Progenitor cell of endocrine pancreas (in vitro differentiated cells): ENCODE data around the gene KRTAP23-1. TPM values are rescaled to one million over a fixed set of nuclear protein-coding genes. Genes with fewer than 3 reads are reported as not detected.

Source experiments
- DNase-seq: peaks from one replicate; pipeline ENCODE4 v3.0.0; 2021; ENCODE audit warnings: low spot score; ENCODE audit not compliant: unreplicated experiment
- H3K27ac Mint-ChIP-seq: 2 replicates; pipeline ENCODE4 v1.8.0; 2021; ENCODE audit warnings: mild to moderate bottlenecking, moderate library complexity, mixed read lengths
- H3K27me3 Mint-ChIP-seq: 2 replicates; pipeline ENCODE4 v1.8.0; 2021; ENCODE audit warnings: mixed read lengths
- H3K36me3 Mint-ChIP-seq: 2 replicates; pipeline ENCODE4 v1.8.0; 2022; ENCODE audit warnings: mixed read lengths; ENCODE audit not compliant: insufficient read depth
- H3K4me1 Mint-ChIP-seq: 2 replicates; pipeline ENCODE4 v1.8.0; 2021; ENCODE audit warnings: low read depth, mixed read lengths
- H3K4me3 Mint-ChIP-seq: 2 replicates; pipeline ENCODE4 v1.8.0; 2021; ENCODE audit warnings: low read depth, mild to moderate bottlenecking, moderate library complexity, mixed read lengths
- H3K9me3 Mint-ChIP-seq: 2 replicates; pipeline ENCODE4 v1.8.0; 2021; ENCODE audit warnings: low read depth, mixed read lengths
- total RNA-seq: library from RNA; stranded (reverse); gene quantifications from 2 replicates; pipeline ENCODE4 v1.2.1, GENCODE V29; 2021
- TF ChIP-seq, protein P1 (sequence below): fragments of 200-600 bp; sonication (generic); IDR thresholded peaks from one replicate; pipeline ENCODE4 v1.5.0; 2021; ENCODE audit warnings: antibody characterized with exemption, mild to moderate bottlenecking; ENCODE audit not compliant: unreplicated experiment

KRTAP23-1 gene
- total RNA-seq, 1 donor from 2014 or later, result not detected

DNA sequence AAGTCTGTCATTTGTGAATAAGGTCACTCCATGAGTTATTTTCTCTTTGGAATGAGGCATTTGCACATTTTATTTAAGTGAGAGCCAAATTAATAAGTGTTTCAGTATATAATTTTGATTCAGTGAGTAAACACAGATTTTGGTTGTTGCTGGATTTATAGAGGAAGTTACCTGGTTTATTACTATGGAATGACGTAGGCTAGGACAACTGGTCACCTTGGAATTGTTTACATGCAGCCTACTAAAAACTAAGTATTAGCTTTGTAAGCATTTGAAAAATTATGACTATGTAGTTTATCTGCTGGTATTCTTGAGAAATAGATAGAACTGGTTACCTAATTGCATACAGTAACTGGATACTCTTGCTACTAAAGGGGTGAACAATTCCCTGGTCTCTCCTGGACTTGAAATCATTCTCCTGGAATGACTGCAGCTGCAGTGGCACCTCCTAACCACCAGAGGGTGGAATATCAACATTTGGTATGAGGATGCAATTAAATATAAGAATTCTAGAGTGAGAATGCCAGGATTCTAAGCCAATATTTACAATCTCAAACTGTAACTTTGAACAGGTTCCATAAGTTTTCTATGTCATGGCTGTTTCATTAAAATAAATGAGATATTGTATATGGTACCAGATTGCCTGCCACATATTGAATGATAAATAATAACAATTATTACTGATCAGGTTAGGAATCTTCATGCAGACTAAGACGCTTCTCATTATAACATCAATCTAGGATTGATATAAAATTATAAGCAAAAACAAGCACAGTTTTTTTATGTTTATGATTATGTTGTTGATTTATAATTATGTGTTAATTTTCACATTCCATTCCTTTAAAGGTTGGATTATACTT lies 7.5 kb downstream of the KRTAP23-1 start:
- TF ChIP-seq, protein P1, sequence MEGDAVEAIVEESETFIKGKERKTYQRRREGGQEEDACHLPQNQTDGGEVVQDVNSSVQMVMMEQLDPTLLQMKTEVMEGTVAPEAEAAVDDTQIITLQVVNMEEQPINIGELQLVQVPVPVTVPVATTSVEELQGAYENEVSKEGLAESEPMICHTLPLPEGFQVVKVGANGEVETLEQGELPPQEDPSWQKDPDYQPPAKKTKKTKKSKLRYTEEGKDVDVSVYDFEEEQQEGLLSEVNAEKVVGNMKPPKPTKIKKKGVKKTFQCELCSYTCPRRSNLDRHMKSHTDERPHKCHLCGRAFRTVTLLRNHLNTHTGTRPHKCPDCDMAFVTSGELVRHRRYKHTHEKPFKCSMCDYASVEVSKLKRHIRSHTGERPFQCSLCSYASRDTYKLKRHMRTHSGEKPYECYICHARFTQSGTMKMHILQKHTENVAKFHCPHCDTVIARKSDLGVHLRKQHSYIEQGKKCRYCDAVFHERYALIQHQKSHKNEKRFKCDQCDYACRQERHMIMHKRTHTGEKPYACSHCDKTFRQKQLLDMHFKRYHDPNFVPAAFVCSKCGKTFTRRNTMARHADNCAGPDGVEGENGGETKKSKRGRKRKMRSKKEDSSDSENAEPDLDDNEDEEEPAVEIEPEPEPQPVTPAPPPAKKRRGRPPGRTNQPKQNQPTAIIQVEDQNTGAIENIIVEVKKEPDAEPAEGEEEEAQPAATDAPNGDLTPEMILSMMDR, result peak; percentile 96
- Mint-ChIP-seq H3K4me3 (no peak overlapping the region), H3K27me3 (no peaks in the 10 kb centered on the region), H3K27ac (no peak overlapping the region), H3K9me3 (peaks cover 4% of the 10 kb centered on the region), H3K4me1 (no peaks in the 10 kb centered on the region), H3K36me3 (peaks cover 3% of the 10 kb centered on the region)
- DNase-seq, result peak; percentile 34

DNA sequence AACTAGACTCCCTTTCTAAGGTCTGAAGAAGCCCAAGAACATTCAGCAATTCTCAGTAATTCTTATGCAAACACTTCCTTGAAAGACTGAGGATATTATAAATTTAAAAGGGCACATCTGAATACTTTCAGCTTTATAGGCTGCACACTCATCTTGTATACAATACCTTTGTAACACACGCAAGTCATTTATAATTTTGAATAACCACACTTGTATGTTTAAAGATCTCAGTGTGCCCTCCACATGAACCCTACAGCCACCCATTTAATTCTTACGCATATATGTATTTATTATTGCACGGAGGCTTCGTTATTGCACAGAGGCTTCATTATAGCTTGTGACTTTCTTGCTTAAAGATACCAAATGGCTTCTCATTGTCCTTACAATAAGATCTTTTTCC lies 9.7 kb downstream of the KRTAP23-1 start:
- TF ChIP-seq, protein P1, result no peak
- H3K9me3 Mint-ChIP-seq, result no peaks in the 10 kb centered on the region
- H3K4me1 Mint-ChIP-seq, result no peaks in the 10 kb centered on the region
- no peak overlapping the region for H3K27ac Mint-ChIP-seq
- H3K27me3 Mint-ChIP-seq, result no peaks in the 10 kb centered on the region
- DNase-seq, result no peak
- H3K36me3 Mint-ChIP-seq, result no peaks in the 10 kb centered on the region
- no peak overlapping the region for H3K4me3 Mint-ChIP-seq

DNA sequence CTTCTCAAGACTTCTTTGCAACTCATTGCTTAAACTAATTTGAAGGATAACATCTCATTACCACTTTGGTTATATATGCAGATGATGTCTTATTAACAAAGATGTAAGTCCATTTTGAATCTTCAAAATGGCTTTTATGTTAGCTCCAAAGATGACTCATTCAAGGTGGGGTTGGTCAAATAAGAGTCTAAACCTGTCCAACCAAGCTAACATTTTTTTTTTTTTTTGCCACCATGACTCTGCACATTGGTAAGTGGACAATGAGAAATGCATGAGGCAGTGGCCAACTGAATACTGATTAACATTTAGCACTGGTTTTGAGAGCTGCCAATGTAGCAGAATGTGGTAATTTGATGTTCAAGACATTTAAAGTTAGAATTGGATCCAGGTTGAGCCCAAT lies 10.6 kb downstream of the KRTAP23-1 start:
- no peaks in the 10 kb centered on the region for H3K27me3 Mint-ChIP-seq
- DNase-seq, result no peak
- H3K9me3 Mint-ChIP-seq, result no peaks in the 10 kb centered on the region
- H3K27ac Mint-ChIP-seq, result no peak overlapping the region
- H3K4me1 Mint-ChIP-seq, result no peaks in the 10 kb centered on the region
- H3K36me3 Mint-ChIP-seq, result no peaks in the 10 kb centered on the region
- TF ChIP-seq, protein P1, result no peak
- no peak overlapping the region for H3K4me3 Mint-ChIP-seq

DNA sequence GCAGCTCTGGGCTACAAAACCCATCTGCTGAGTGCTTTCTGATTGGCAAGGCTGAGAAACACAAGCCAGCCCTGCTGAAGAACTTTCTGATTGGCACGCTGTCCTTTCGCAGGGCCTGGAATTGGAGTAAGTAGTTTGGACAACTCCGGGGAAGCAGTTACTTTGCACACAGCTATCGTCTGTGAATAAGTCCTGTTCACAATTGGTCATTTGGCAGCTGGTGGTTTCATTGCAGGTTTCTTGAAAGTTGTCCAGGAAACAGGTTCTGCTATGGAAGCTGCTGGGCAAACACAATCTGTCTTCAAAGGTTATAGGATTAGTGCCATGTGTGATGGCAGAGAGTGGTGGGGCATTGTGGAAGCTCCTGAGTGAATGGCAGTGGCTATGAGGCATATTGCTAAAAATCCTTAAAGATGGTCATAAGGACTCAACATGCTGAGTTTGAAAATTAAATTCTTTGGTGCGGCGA lies 11.1 kb downstream of the KRTAP23-1 start, which contains the start of gene KRTAP27-1:
TSS of gene KRTAP27-1 (minus strand) at position 419 of the 469 bp plus-strand sequence. CDS start at position 393, 26 bp downstream.
- H3K27ac Mint-ChIP-seq, result no peak within 1 kb of the TSS
- no peak within 1 kb of the TSS for H3K4me3 Mint-ChIP-seq
- H3K27me3 Mint-ChIP-seq, result no peaks in the 10 kb centered on the region
- H3K9me3 Mint-ChIP-seq, result no peaks in the 10 kb centered on the region
- no peak for DNase-seq
- TF ChIP-seq, protein P1, result no peak
- no peaks in the 10 kb centered on the region for H3K36me3 Mint-ChIP-seq
- H3K4me1 Mint-ChIP-seq, result no peaks in the 10 kb centered on the region

DNA sequence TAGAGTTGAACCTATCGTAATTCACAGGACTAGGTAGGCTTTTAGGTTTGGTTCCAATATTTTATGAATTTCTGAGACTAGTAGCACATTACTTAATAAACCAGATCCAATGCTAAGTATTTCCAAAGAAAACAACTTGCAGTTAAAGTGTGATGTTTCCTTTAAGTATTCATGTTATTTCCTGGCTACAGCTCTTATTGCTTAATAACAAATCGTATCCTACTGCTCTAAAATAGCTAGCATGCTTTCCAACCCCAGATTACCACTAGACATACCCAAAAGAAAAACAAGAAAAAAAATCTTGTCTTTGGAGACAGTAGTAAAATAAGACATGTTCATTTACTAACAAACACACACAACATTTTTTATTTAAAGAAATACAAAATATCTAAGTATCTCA lies 11.8 kb downstream of the KRTAP23-1 start:
- TF ChIP-seq, protein P1, result no peak
- no peak for DNase-seq
- H3K4me3 Mint-ChIP-seq, result no peak overlapping the region
- no peaks in the 10 kb centered on the region for H3K36me3 Mint-ChIP-seq
- no peaks in the 10 kb centered on the region for H3K27me3 Mint-ChIP-seq
- no peaks in the 10 kb centered on the region for H3K9me3 Mint-ChIP-seq
- no peak overlapping the region for H3K27ac Mint-ChIP-seq
- no peaks in the 10 kb centered on the region for H3K4me1 Mint-ChIP-seq
